Kidney (tissue), 14 donors: ENCODE results near the gene SIGLEC14. TPM values are rescaled to one million over a fixed set of nuclear protein-coding genes. Genes with fewer than 3 reads are reported as not detected.

ENCODE experiments used
- DNase-seq, 5 donors: peaks; one replicate each; pipeline ENCODE4 v3.0.0-alpha.2; 2013 to 2020
- FAIRE-seq: peaks from 2 replicates; lab custom pipeline; 2012; peaks lifted over from hg19 to GRCh38; lab: Jason Lieb, UNC
- H3K27ac ChIP-seq, 2 donors: one replicate each; pipeline ENCODE4 v1.7.0; 2013; ENCODE audit warnings: low read depth in 2 of 2, low read length in 2 of 2, inconsistent platforms in 1 of 2
- H3K27me3 ChIP-seq: one replicate; pipeline ENCODE4 v1.7.1; 2013; ENCODE audit warnings: low read length, inconsistent platforms; ENCODE audit not compliant: control insufficient read depth, insufficient read depth
- H3K36me3 ChIP-seq, 3 donors: one replicate each; pipeline versions ENCODE4 v1.7.0 to v1.7.1; 2013; ENCODE audit warnings: low read length in 3 of 3, control low read depth in 1 of 3, inconsistent platforms in 1 of 3; ENCODE audit not compliant: insufficient read depth in 3 of 3, control insufficient read depth in 2 of 3
- H3K4me1 ChIP-seq, 3 donors: one replicate each; pipeline versions ENCODE4 v1.7.0 to v1.7.1; 2013; ENCODE audit warnings: low read length in 3 of 3, inconsistent platforms in 1 of 3, low read depth in 1 of 3; ENCODE audit not compliant: control insufficient read depth in 2 of 3, insufficient read depth in 2 of 3
- H3K4me3 ChIP-seq, 3 donors: one replicate each; pipeline versions ENCODE4 v1.7.0 to v1.8.1; 2013; ENCODE audit warnings: low read length in 3 of 3, control low read depth in 1 of 3, inconsistent platforms in 1 of 3
- H3K9ac ChIP-seq, 3 donors: one replicate each; pipeline versions ENCODE4 v1.7.0 to v1.7.1; 2013; ENCODE audit warnings: low read length in 3 of 3, control low read depth in 1 of 3, inconsistent platforms in 1 of 3
- H3K9me3 ChIP-seq, 3 donors: one replicate each; pipeline versions ENCODE4 v1.7.0 to v1.7.1; 2013; ENCODE audit warnings: low read length in 3 of 3, control low read depth in 1 of 3, inconsistent platforms in 1 of 3; ENCODE audit not compliant: control insufficient read depth in 2 of 3, insufficient read depth in 1 of 3
- intact Hi-C: fragments of 100-400 bp; cut with DNase I; formaldehyde crosslinking; loops from one replicate; pipeline ENCODE4 v1.11.1; 2022
- microRNA-seq: library from miRNA; unstranded; fragments of <30 nt; microRNA quantifications from one replicate; pipeline ENCODE4 v1.2.0, GENCODE V29; 2020
- polyA plus RNA-seq: library from polyadenylated mRNA; stranded (reverse); fragments of 350-450 nt; fragmentation: Illumina TruSeq; extraction: RNeasy Lipid Tissue Mini Kit (QIAGEN cat#74804); gene quantifications from one replicate; pipeline ENCODE4 v1.2.3, GENCODE V29; 2014; ENCODE audit warnings: low read depth, low replicate concordance; ENCODE audit not compliant: insufficient read depth
- total RNA-seq: library from RNA; stranded (reverse); fragmentation: NEBNext Ultra II Directional; extraction: Animal tissue kit (Norgen Biotek cat#: 25700); gene quantifications from one replicate; pipeline ENCODE4 v1.2.1, GENCODE V29; 2021
- TF ChIP-seq, protein P1 (sequence below): IDR thresholded peaks from 3 replicates; pipeline ENCODE4 v1.5.1; 2012; ENCODE audit warnings: mild to moderate bottlenecking, moderate library complexity, borderline replicate concordance; ENCODE audit not compliant: insufficient read depth; ENCODE audit errors: extremely low read depth
- donor health status: control.
- donor health status: control.
- donor health status: control.
- donor health status: control.
- donor health status: control.
- donor health status: DM: yes; HTN: yes; CAD: no.
- donor health status: Normal renal cell carcinoma (clear cell type).

Gene SIGLEC14
- total and polyA plus RNA-seq, 2 donors from 2014 or later = 0.26 to 11.5 TPM

DNA sequence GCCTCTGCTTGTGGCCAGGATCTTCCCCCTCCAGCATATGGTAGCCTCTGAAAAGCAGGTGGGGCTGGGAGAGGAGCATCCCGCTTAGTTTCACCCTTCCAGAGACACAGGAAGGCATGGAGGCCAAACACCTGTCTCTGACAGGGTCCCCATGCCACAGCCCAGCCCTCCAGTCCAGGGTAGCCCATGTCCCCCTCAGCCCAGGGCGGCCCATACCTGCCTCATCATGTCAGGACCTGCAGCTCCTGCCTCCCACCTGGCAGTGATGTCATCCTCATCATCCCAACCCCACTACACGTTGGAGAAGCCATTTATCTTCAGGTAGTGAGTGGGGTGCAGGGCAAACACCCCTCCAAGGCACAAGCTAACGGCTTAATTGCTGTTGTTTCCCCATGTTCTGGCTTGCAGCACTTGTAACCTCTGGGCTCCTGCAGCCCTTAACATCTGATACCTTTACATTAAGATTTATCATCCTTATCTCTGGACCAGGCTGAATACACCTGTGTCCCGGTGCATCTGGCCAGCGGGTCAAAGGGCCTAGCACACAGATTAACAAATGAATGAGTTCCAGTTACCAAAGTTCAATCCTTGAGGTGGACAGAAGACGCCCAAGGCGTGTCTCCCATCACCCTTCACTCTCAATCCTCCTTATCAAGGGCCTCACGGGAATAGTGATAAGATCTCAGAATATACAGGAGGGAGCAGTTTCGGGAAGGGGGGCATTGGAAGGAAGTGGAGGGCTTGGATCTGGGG is 53.3 kb downstream of the SIGLEC14 start:
- intact Hi-C loops = no loop called here
- DNase-seq (peak in 1 of 5 donors; percentile 48), FAIRE-seq (no peak)
- Histone ChIP-seq H3K4me3 (peak overlapping the region; percentile 76 to 86 (median 81)), H3K4me1 (peaks cover 0 to 15% (median 0%) of the 10 kb centered on the region in 3 donors), H3K9ac (peak overlapping the region in 2 of 3 donors; percentile 62 to 83), H3K27me3 (no peaks in the 10 kb centered on the region), H3K9me3 (no peaks in the 10 kb centered on the region), H3K36me3 (no peaks in the 10 kb centered on the region), H3K27ac (no peak overlapping the region)
- TF ChIP-seq, protein P1, sequence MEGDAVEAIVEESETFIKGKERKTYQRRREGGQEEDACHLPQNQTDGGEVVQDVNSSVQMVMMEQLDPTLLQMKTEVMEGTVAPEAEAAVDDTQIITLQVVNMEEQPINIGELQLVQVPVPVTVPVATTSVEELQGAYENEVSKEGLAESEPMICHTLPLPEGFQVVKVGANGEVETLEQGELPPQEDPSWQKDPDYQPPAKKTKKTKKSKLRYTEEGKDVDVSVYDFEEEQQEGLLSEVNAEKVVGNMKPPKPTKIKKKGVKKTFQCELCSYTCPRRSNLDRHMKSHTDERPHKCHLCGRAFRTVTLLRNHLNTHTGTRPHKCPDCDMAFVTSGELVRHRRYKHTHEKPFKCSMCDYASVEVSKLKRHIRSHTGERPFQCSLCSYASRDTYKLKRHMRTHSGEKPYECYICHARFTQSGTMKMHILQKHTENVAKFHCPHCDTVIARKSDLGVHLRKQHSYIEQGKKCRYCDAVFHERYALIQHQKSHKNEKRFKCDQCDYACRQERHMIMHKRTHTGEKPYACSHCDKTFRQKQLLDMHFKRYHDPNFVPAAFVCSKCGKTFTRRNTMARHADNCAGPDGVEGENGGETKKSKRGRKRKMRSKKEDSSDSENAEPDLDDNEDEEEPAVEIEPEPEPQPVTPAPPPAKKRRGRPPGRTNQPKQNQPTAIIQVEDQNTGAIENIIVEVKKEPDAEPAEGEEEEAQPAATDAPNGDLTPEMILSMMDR = no peak

Small RNAs within 50 kb of the gene (microRNA-seq; reads per million reads assigned to microRNA genes)
- gene MIR125A = 5,700 reads per million, percentile 93 among the genes with 10 or more reads in this experiment
- 3,062 reads per million, percentile 87 among the genes with 10 or more reads in this experiment for gene MIR99B
- 3,064 reads per million, percentile 87 among the genes with 10 or more reads in this experiment for gene MIRLET7E

Other genes starting within 250 kb of the SIGLEC14 start
- 33.8 TPM for gene SIGLEC10, start 229.2 kb downstream of the SIGLEC14 start, total RNA-seq
- 0.34 TPM for gene SIGLEC10, start 229.2 kb downstream of the SIGLEC14 start, polyA plus RNA-seq
- 1.8 TPM for gene SIGLEC8, start 188.4 kb downstream of the SIGLEC14 start, total RNA-seq
- gene SIGLEC8, start 188.4 kb downstream of the SIGLEC14 start, polyA plus RNA-seq = not detected
- gene CEACAM18, start 168.3 kb downstream of the SIGLEC14 start, total RNA-seq = not detected
- gene CEACAM18, start 168.3 kb downstream of the SIGLEC14 start, polyA plus RNA-seq = not detected
- gene SIGLEC12, start 145.0 kb downstream of the SIGLEC14 start, total RNA-seq = 0.66 TPM
- not detected for gene SIGLEC12, start 145.0 kb downstream of the SIGLEC14 start, polyA plus RNA-seq
- gene SIGLEC6, start 115.2 kb downstream of the SIGLEC14 start, total RNA-seq = 4.8 TPM
- gene SIGLEC6, start 115.2 kb downstream of the SIGLEC14 start, polyA plus RNA-seq = not detected
- 20.1 TPM for gene ZNF175, start 75.5 kb downstream of the SIGLEC14 start, total RNA-seq
- gene ZNF175, start 75.5 kb downstream of the SIGLEC14 start, polyA plus RNA-seq = 3.3 TPM
- not detected for gene SIGLEC5, start 16.4 kb downstream of the SIGLEC14 start, total RNA-seq
- not detected for gene SIGLEC5, start 16.4 kb downstream of the SIGLEC14 start, polyA plus RNA-seq
- gene SPACA6, start 46.5 kb upstream of the SIGLEC14 start, total RNA-seq = 25.4 TPM
- gene SPACA6, start 46.5 kb upstream of the SIGLEC14 start, polyA plus RNA-seq = 18.9 TPM
- not detected for gene HAS1, start 77.2 kb upstream of the SIGLEC14 start, total RNA-seq
- gene HAS1, start 77.2 kb upstream of the SIGLEC14 start, polyA plus RNA-seq = not detected
- 16.6 TPM for gene FPR1, start 105.1 kb upstream of the SIGLEC14 start, total RNA-seq
- gene FPR1, start 105.1 kb upstream of the SIGLEC14 start, polyA plus RNA-seq = 2.2 TPM
- 2.3 TPM for gene FPR2, start 114.4 kb upstream of the SIGLEC14 start, total RNA-seq
- not detected for gene FPR2, start 114.4 kb upstream of the SIGLEC14 start, polyA plus RNA-seq
- 8.5 TPM for gene FPR3, start 148.3 kb upstream of the SIGLEC14 start, total RNA-seq
- 1.1 TPM for gene FPR3, start 148.3 kb upstream of the SIGLEC14 start, polyA plus RNA-seq
- gene ZNF577, start 241.1 kb upstream of the SIGLEC14 start, total RNA-seq = 19.0 TPM
- gene ZNF577, start 241.1 kb upstream of the SIGLEC14 start, polyA plus RNA-seq = 32.2 TPM